Choroid plexus epithelial cell (primary cell): Measurements from ENCODE around the gene NOXO1.

Experiments
- DNase-seq: peaks from one replicate; pipeline ENCODE4 v3.0.0-alpha.2; 2010; ENCODE audit warnings: low read depth
- H3K4me3 ChIP-seq: 2 replicates; pipeline ENCODE4 v1.5.1; 2011; ENCODE audit warnings: low read depth, mild to moderate bottlenecking, control low read depth, low read length, moderate library complexity
- TF ChIP-seq, protein P1 (sequence below): conservative IDR thresholded peaks from 2 replicates; pipeline ENCODE4 v1.5.1; 2011; ENCODE audit warnings: low read depth, mild to moderate bottlenecking, control low read depth, inconsistent platforms, low read length, moderate library complexity

NOXO1 gene

DNA sequence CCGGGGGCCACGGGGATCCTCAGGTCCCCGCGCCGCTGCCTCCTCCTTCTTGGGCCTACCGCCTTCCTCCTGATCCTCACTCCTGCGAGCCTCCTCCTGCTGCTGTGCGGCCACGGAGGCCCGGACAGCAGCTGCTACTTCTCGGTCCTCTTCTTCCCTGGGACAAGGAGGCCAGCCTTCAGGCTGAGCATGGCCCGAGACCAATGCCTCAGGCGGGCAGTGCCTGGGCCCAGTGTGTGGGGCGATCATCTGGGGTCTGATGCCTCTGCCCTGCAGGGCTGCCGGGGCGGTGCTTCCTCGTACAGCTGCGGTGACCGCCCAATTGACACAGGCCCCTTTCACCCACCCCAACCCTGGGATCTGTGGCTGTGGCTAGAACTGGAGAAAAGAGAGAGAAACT lies 19.8 kb upstream of the NOXO1 start:
- H3K4me3 ChIP-seq, result no peak overlapping the region
- TF ChIP-seq, protein P1, sequence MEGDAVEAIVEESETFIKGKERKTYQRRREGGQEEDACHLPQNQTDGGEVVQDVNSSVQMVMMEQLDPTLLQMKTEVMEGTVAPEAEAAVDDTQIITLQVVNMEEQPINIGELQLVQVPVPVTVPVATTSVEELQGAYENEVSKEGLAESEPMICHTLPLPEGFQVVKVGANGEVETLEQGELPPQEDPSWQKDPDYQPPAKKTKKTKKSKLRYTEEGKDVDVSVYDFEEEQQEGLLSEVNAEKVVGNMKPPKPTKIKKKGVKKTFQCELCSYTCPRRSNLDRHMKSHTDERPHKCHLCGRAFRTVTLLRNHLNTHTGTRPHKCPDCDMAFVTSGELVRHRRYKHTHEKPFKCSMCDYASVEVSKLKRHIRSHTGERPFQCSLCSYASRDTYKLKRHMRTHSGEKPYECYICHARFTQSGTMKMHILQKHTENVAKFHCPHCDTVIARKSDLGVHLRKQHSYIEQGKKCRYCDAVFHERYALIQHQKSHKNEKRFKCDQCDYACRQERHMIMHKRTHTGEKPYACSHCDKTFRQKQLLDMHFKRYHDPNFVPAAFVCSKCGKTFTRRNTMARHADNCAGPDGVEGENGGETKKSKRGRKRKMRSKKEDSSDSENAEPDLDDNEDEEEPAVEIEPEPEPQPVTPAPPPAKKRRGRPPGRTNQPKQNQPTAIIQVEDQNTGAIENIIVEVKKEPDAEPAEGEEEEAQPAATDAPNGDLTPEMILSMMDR, result no peak
- DNase-seq, result no peak

DNA sequence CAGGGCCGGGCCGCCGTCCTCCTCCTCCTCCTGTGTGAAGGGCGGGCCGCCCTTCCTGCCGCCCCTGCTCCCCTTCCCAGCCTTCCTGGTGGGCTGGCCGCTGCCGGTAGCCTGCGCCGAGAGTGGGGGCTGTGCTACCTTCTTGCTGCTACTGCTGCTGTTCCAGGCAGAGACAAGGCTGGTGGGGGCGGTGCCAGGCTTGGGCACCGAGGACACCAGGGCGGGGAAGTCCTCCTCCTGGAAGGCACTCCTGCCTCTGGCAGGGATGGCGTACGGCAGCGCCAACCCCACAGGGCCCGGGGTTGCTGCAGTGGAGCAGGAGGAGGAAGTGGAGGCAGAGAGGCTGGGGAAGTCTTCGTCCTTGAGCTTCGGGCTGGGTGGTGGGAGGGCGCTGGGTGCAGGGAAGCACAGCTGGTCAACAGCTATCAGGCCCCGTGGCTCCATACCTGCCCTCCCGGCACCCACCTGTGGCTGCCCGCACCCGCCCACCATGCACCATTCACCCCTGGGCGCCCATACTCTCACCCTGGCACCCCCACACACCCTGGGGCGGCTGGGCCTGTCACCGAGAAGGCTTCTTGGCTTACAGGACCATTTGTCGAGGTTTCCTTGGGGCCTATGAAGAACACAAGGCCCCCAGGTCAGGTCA lies 18.7 kb upstream of the NOXO1 start:
- DNase-seq, result no peak
- TF ChIP-seq, protein P1, result no peak
- no peak overlapping the region for H3K4me3 ChIP-seq

DNA sequence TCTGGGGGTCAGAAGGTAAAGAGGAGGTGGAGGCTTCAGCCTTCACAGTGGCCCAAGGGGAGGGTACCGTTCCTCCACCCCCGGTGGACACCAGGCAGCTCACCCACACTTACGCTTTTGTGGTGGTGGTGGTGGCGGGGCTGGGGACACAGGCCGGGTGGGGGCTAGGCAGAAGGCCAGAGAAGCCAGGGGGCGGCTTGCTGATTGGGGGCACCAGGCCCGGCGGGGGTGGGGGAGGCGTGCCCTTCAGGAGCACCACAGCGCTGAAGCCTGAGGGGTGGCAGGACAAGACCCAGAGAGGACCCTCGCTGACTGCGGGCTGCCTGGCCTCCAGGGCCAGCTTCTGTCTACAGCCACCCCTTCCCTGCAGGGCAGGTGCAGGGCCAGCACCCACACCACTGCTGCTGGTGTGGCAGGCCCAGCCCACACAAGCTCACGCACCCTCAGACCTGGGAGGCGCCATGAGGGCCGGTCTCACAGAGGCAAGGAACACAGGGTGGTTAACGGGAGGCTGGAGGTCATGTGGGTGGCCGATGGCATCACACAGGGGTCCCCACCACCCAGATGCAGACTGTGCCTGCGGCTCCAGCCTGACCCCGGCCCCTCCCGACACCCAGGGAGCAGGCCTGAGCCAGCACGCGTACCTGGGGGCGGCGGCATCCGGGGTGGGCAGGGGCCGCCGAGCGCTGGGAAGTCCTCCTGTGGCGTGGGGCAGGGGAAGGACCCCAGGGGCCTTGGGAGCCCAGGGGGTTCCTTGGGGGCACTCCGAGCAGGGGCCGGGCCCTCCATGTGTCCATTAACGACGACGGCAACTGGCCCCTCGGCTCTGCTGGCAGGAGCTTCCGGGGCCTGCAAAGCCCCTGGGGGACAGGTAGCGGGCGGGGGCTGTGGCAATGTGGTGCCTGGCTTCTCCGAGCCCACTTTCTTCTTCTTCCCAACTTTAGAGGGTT lies 17.9 kb upstream of the NOXO1 start:
- H3K4me3 ChIP-seq, result no peak overlapping the region
- TF ChIP-seq, protein P1, result no peak

DNA sequence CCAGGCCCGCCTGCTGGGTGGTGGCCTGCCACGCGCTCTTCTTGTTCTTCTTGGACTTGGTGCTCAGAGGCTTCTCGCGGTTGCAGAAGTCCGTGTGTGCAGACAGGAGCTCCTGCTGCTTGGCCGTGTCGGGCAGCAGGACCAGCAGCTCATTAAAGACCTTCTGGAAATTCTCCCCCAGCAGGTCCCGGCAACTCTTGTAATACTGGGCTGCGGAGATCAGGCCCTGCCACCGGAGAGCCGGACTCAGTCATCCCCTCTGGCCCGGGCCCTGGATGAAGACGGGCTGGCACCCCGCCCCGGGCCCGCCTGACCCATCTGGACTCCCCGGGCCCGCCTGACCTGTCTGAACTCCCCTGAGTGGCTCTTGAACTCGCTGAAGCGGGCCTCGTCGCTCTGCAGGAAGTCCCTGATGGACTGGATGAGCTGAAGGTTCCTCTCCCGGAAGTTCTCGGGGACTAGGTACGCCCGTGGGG lies 17.1 kb upstream of the NOXO1 start:
- no peak for DNase-seq
- TF ChIP-seq, protein P1, result no peak
- H3K4me3 ChIP-seq, result no peak overlapping the region

More for the DNA sequence above, 17.9 kb upstream of the NOXO1 start:
- DNase-seq, result no peak

DNA sequence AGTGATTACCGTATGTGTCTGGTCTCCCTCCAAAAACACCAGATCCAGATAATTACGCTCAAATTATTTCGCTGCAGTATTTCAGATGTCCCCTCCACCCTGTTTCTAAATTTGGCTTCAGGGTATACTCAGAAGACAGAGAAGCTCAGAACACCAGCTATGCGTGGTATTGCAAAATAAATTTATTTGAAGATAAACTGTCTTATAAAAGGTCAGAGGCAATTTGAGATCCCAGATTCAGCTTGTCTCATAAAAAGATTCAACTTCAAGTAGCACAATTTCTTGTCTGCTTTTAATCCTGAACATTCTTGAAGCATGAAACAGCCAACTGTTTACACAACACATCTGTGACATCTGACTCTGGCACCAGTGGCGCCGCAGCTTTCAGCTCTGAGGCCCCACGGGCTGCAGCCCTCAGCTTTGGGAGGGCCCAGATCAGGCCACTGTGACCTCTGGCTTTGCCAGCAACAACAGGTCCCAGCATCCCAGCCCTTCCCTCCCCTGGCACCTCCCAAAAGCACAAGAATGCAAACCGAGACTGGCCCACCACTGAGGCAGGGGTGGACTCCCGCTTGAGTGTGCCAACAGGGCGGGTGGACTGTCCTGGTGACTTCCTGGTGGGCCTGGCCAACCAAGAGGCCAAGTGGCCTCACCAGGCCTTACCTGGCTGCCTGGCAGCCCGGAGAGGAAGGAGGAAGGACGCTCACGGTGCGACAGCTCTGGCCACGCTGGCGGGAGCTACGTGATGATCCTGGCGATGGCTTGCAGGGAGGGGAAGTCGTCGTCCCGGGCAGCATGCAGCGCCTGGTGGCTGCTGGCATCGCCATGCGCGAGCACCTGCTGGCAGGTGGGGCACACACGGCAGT lies 16.5 kb upstream of the NOXO1 start:
- no peak for DNase-seq
- no peak overlapping the region for H3K4me3 ChIP-seq
- TF ChIP-seq, protein P1, result no peak

DNA sequence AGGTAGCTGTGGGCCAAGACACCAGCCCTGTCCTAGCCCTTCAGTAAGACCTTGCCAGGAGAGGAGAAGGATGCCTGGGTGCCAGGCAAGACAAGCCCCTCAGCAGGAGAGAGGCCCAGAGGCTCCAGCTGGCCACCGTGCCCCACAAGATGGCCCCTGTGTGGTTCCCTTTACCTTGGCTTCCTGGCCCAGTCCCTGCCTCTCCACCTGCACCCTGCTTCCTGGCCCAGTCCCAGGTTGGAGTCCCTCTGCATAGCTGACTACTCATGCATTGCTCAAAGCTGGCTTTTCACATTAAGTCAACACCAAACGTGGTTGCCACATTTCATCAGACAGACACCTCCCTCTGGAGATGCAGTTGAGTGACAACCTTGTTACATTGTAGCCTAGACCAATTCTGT lies 12.5 kb upstream of the NOXO1 start:
- TF ChIP-seq, protein P1, result no peak
- H3K4me3 ChIP-seq, result no peak overlapping the region
- peak; percentile 43 for DNase-seq
